ENCODE results near the gene KCNK15.

KCNK15 gene

GRCh38 chr20:44772636-44773035, 27.0 kb downstream of the KCNK15 start:
- TF ChIP-seq TAF1 (IDR thresholded peaks at IDR 0.05; ENCODE audit: borderline replicate concordance, insufficient read depth, low read length) (no peak), REST (IDR thresholded peaks at IDR 0.05; ENCODE audit: insufficient read depth in 1 of 2, low read depth in 2 of 2, low read length in 2 of 2) (no peak), FOXP2 (optimal IDR thresholded peaks at IDR 0.05; ENCODE audit: borderline replicate concordance, extremely low read depth, extremely low read length, insufficient read depth) (no peak), SIN3A (IDR thresholded peaks at IDR 0.05; ENCODE audit: borderline replicate concordance, insufficient read depth, low read length) (no peak), POLR2AphosphoS5 (IDR thresholded peaks at IDR 0.05; ENCODE audit: low read depth, low read length) (no peak)

- TF ChIP-seq POLR2AphosphoS5 (IDR thresholded peaks at IDR 0.05; ENCODE audit: low read depth, low read length): no peak
These were observed 27.6 kb downstream of the KCNK15 start for GRCh38 chr20:44773070-44773829.

- TF ChIP-seq POLR2AphosphoS5 (IDR thresholded peaks at IDR 0.05; ENCODE audit: low read depth, low read length) (no peak), REST (IDR thresholded peaks at IDR 0.05; ENCODE audit: insufficient read depth in 1 of 2, low read depth in 2 of 2, low read length in 2 of 2) (peak; percentile 90 to 98)
These were observed 31.3 kb downstream of the KCNK15 start for GRCh38 chr20:44776980-44777379.

- no peak for TF ChIP-seq TAF1 (IDR thresholded peaks at IDR 0.05; ENCODE audit: borderline replicate concordance, insufficient read depth, low read length)
- TF ChIP-seq POLR2AphosphoS5 (IDR thresholded peaks at IDR 0.05; ENCODE audit: low read depth, low read length): no peak
- peak; percentile 96 to 100 for TF ChIP-seq REST (IDR thresholded peaks at IDR 0.05; ENCODE audit: insufficient read depth in 1 of 2, low read depth in 2 of 2, low read length in 2 of 2)
These were observed 34.6 kb downstream of the KCNK15 start for GRCh38 chr20:44780226-44780625.

- no peak for TF ChIP-seq REST (IDR thresholded peaks at IDR 0.05; ENCODE audit: insufficient read depth in 1 of 2, low read depth in 2 of 2, low read length in 2 of 2)
- TF ChIP-seq POLR2AphosphoS5 (IDR thresholded peaks at IDR 0.05; ENCODE audit: low read depth, low read length): no peak
- TF ChIP-seq SIN3A (IDR thresholded peaks at IDR 0.05; ENCODE audit: borderline replicate concordance, insufficient read depth, low read length): no peak
- no peak for TF ChIP-seq FOXP2 (optimal IDR thresholded peaks at IDR 0.05; ENCODE audit: borderline replicate concordance, extremely low read depth, extremely low read length, insufficient read depth)
- no peak for TF ChIP-seq TAF1 (IDR thresholded peaks at IDR 0.05; ENCODE audit: borderline replicate concordance, insufficient read depth, low read length)
These were observed 35.5 kb downstream of the KCNK15 start for GRCh38 chr20:44781118-44781517.

All from PFSK-1 (cell line).